ENCODE data around the gene RSBN1L.
"Not testable (repeated sequence)": the region's sequence is repeated elsewhere in the genome, so short reads cannot be mapped to it uniquely, and the experiment has no call there.

RSBN1L gene

DNA sequence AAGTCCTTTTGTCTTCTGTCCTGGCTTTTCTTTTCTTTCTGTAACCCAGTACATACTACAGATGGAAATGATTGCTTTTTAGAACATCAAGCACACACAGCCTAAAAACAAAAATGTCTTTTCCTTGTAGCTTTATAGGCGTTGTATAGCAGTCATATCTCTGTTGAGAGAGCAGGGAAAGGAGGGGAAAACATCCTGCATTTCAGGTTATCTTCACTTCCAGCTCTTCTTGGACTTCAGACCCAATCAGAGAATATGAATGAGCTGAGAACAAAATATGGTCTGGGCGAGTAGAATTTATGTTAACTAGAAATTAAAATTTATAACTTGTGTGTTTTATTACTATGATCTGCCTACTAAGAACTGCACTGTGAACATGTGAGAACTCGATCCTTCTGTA, 87.3 kb downstream of the RSBN1L start:
- Histone ChIP-seq H3K4me1 (ENCODE audit: control insufficient read depth in 2 of 2, insufficient read depth in 2 of 2, low read length in 2 of 2) (peaks cover 9 to 25% of the 10 kb centered on the region in 2 donors), H3K9me3 (ENCODE audit: control insufficient read depth in 2 of 2, low read length in 2 of 2) (no peaks in the 10 kb centered on the region), H3K27me3 (ENCODE audit: control insufficient read depth in 2 of 2, insufficient read depth in 2 of 2, low read length in 2 of 2) (no peaks in the 10 kb centered on the region), H3K36me3 (ENCODE audit: control insufficient read depth in 2 of 2, insufficient read depth in 2 of 2, low read length in 2 of 2) (peaks cover 5 to 6% of the 10 kb centered on the region in 2 donors), H3K9ac (ENCODE audit: low read depth in 1 of 2, low read length in 2 of 2) (no peak overlapping the region), H3K4me3 (ENCODE audit: low read length in 2 of 2) (peak overlapping the region in 1 of 2 donors; percentile 11), H3K27ac (ENCODE audit: low read depth in 2 of 2, low read length in 2 of 2) (peak overlapping the region; percentile 65 to 68)

- H3K4me3 ChIP-seq (ENCODE audit: low read length in 2 of 2); H3K9ac ChIP-seq (ENCODE audit: low read depth in 1 of 2, low read length in 2 of 2); H3K27me3 ChIP-seq (ENCODE audit: control insufficient read depth in 2 of 2, insufficient read depth in 2 of 2, low read length in 2 of 2); H3K27ac ChIP-seq (ENCODE audit: low read depth in 2 of 2, low read length in 2 of 2); H3K9me3 ChIP-seq (ENCODE audit: control insufficient read depth in 2 of 2, low read length in 2 of 2); H3K36me3 ChIP-seq (ENCODE audit: control insufficient read depth in 2 of 2, insufficient read depth in 2 of 2, low read length in 2 of 2): not testable (repeated sequence)
- H3K4me1 ChIP-seq (ENCODE audit: control insufficient read depth in 2 of 2, insufficient read depth in 2 of 2, low read length in 2 of 2): peaks cover 9 to 25% of the 10 kb centered on the region in 2 donors
Observed at GRCh38 chr7:77784426-77784825, 88.2 kb downstream of the RSBN1L start.

DNA sequence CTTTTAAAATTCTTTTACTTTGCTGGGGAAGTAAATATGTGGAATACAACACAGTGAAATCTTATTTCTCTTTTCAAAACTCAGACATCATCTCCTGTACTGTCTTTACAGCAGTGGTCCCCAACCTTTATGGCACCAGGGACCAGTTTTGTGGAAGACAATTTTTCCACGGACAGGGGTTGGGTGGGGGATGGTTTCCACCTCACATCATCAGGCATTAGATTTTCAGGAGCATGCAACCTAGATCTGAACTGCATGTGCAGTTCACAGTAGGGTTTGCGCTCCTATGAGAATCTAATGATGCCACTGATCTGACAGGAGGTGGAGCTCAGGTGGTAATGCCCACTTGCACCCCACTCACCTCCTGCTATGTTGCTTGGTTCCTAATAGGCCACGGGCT, 89.8 kb downstream of the RSBN1L start:
- H3K4me3 ChIP-seq (ENCODE audit: low read length in 2 of 2): no peak overlapping the region
- no peaks in the 10 kb centered on the region for H3K36me3 ChIP-seq (ENCODE audit: control insufficient read depth in 2 of 2, insufficient read depth in 2 of 2, low read length in 2 of 2)
- no peak overlapping the region for H3K9ac ChIP-seq (ENCODE audit: low read depth in 1 of 2, low read length in 2 of 2)
- H3K4me1 ChIP-seq (ENCODE audit: control insufficient read depth in 2 of 2, insufficient read depth in 2 of 2, low read length in 2 of 2): peaks cover 6 to 21% of the 10 kb centered on the region in 2 donors
- no peaks in the 10 kb centered on the region for H3K27me3 ChIP-seq (ENCODE audit: control insufficient read depth in 2 of 2, insufficient read depth in 2 of 2, low read length in 2 of 2)
- no peak overlapping the region for H3K27ac ChIP-seq (ENCODE audit: low read depth in 2 of 2, low read length in 2 of 2)
- no peaks in the 10 kb centered on the region for H3K9me3 ChIP-seq (ENCODE audit: control insufficient read depth in 2 of 2, low read length in 2 of 2)

GRCh38 chr7:77786741-77787140, 90.5 kb downstream of the RSBN1L start:
- Histone ChIP-seq H3K9me3 (ENCODE audit: control insufficient read depth in 2 of 2, low read length in 2 of 2) (no peaks in the 10 kb centered on the region), H3K4me3 (ENCODE audit: low read length in 2 of 2) (no peak overlapping the region), H3K27me3 (ENCODE audit: control insufficient read depth in 2 of 2, insufficient read depth in 2 of 2, low read length in 2 of 2) (no peaks in the 10 kb centered on the region), H3K36me3 (ENCODE audit: control insufficient read depth in 2 of 2, insufficient read depth in 2 of 2, low read length in 2 of 2) (no peaks in the 10 kb centered on the region), H3K4me1 (ENCODE audit: control insufficient read depth in 2 of 2, insufficient read depth in 2 of 2, low read length in 2 of 2) (peaks cover 8 to 27% of the 10 kb centered on the region in 2 donors), H3K27ac (ENCODE audit: low read depth in 2 of 2, low read length in 2 of 2) (no peak overlapping the region), H3K9ac (ENCODE audit: low read depth in 1 of 2, low read length in 2 of 2) (no peak overlapping the region)

DNA sequence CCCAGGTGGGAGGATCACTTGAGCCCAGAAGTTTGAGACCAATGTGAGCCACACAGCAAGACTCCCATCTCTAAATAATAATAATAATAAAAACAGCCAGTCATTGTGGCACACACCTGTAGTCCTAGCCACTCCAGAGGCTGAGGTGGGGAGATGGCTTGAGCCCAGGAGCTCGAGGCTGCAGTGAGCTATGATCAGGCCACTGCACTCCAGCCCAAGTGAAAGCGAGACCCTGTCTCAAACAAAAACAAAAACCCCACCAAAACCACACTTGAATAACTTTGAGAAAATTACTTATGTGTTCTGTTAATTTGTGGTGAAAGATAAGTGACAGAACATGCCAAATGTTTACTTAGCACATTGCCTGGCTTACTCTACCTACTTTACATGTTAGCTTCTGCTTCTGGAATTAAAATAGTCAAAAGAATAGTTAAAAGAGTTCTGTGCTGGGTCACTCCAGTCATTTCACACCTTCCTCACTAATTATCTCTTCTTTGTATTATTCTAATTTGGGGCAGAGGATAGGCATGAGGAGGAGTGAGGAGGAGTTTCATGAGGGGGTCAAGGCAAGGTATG, 92.2 kb downstream of the RSBN1L start:
- no peak overlapping the region for H3K27ac ChIP-seq (ENCODE audit: low read depth in 2 of 2, low read length in 2 of 2)
- no peaks in the 10 kb centered on the region for H3K36me3 ChIP-seq (ENCODE audit: control insufficient read depth in 2 of 2, insufficient read depth in 2 of 2, low read length in 2 of 2)
- H3K4me3 ChIP-seq (ENCODE audit: low read length in 2 of 2): no peak overlapping the region
- H3K9ac ChIP-seq (ENCODE audit: low read depth in 1 of 2, low read length in 2 of 2): no peak overlapping the region
- peaks cover 2 to 16% of the 10 kb centered on the region in 2 donors for H3K4me1 ChIP-seq (ENCODE audit: control insufficient read depth in 2 of 2, insufficient read depth in 2 of 2, low read length in 2 of 2)
- no peaks in the 10 kb centered on the region for H3K9me3 ChIP-seq (ENCODE audit: control insufficient read depth in 2 of 2, low read length in 2 of 2)
- no peaks in the 10 kb centered on the region for H3K27me3 ChIP-seq (ENCODE audit: control insufficient read depth in 2 of 2, insufficient read depth in 2 of 2, low read length in 2 of 2)

- Histone ChIP-seq H3K9me3 (ENCODE audit: control insufficient read depth in 2 of 2, low read length in 2 of 2) (no peaks in the 10 kb centered on the region), H3K4me1 (ENCODE audit: control insufficient read depth in 2 of 2, insufficient read depth in 2 of 2, low read length in 2 of 2) (peaks cover 2 to 16% of the 10 kb centered on the region in 2 donors), H3K27me3 (ENCODE audit: control insufficient read depth in 2 of 2, insufficient read depth in 2 of 2, low read length in 2 of 2) (no peaks in the 10 kb centered on the region), H3K9ac (ENCODE audit: low read depth in 1 of 2, low read length in 2 of 2) (no peak overlapping the region), H3K4me3 (ENCODE audit: low read length in 2 of 2) (no peak overlapping the region), H3K27ac (ENCODE audit: low read depth in 2 of 2, low read length in 2 of 2) (peak overlapping the region; percentile 42 to 48), H3K36me3 (ENCODE audit: control insufficient read depth in 2 of 2, insufficient read depth in 2 of 2, low read length in 2 of 2) (peaks cover 4 to 5% of the 10 kb centered on the region in 2 donors)
Observed at GRCh38 chr7:77791336-77791735, 95.1 kb downstream of the RSBN1L start.

GRCh38 chr7:77791956-77792355, 95.7 kb downstream of the RSBN1L start:
- Histone ChIP-seq H3K27ac (ENCODE audit: low read depth in 2 of 2, low read length in 2 of 2) (peak overlapping the region in 1 of 2 donors; percentile 48), H3K4me1 (ENCODE audit: control insufficient read depth in 2 of 2, insufficient read depth in 2 of 2, low read length in 2 of 2) (peaks cover 8 to 23% of the 10 kb centered on the region in 2 donors), H3K4me3 (ENCODE audit: low read length in 2 of 2) (no peak overlapping the region), H3K27me3 (ENCODE audit: control insufficient read depth in 2 of 2, insufficient read depth in 2 of 2, low read length in 2 of 2) (no peaks in the 10 kb centered on the region), H3K9ac (ENCODE audit: low read depth in 1 of 2, low read length in 2 of 2) (no peak overlapping the region), H3K36me3 (ENCODE audit: control insufficient read depth in 2 of 2, insufficient read depth in 2 of 2, low read length in 2 of 2) (peaks cover 4 to 5% of the 10 kb centered on the region in 2 donors), H3K9me3 (ENCODE audit: control insufficient read depth in 2 of 2, low read length in 2 of 2) (no peaks in the 10 kb centered on the region)

DNA sequence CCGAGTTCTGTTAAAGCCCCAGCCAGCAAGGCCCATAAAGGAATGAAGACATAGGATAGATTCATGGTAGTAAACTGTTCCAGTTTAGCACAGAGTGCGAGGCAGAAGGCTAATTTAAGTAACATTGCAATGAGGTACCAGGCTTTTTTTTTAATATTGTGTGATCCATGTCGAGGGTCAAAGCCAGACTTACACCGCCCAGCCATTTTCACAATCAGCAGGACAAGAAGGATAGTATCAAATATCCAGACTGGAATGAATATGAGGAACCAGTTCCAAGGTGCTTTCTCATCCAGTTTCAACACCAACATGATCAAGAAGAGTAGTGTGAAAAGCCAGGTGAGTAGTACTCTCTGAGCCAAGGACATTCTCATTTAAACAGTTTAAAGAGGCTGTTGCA, 97.7 kb downstream of the RSBN1L start:
- Histone ChIP-seq H3K4me1 (ENCODE audit: control insufficient read depth in 2 of 2, insufficient read depth in 2 of 2, low read length in 2 of 2) (peaks cover 16 to 29% of the 10 kb centered on the region in 2 donors), H3K4me3 (ENCODE audit: low read length in 2 of 2) (no peak overlapping the region), H3K36me3 (ENCODE audit: control insufficient read depth in 2 of 2, insufficient read depth in 2 of 2, low read length in 2 of 2) (peaks cover 4 to 5% of the 10 kb centered on the region in 2 donors), H3K9me3 (ENCODE audit: control insufficient read depth in 2 of 2, low read length in 2 of 2) (no peaks in the 10 kb centered on the region), H3K9ac (ENCODE audit: low read depth in 1 of 2, low read length in 2 of 2) (no peak overlapping the region), H3K27ac (ENCODE audit: low read depth in 2 of 2, low read length in 2 of 2) (no peak overlapping the region), H3K27me3 (ENCODE audit: control insufficient read depth in 2 of 2, insufficient read depth in 2 of 2, low read length in 2 of 2) (no peaks in the 10 kb centered on the region)

GRCh38 chr7:77796109-77796508, 99.8 kb downstream of the RSBN1L start:
- no peaks in the 10 kb centered on the region for H3K9me3 ChIP-seq (ENCODE audit: control insufficient read depth in 2 of 2, low read length in 2 of 2)
- H3K9ac ChIP-seq (ENCODE audit: low read depth in 1 of 2, low read length in 2 of 2): no peak overlapping the region
- peaks cover 26 to 38% of the 10 kb centered on the region in 2 donors for H3K4me1 ChIP-seq (ENCODE audit: control insufficient read depth in 2 of 2, insufficient read depth in 2 of 2, low read length in 2 of 2)
- no peak overlapping the region for H3K27ac ChIP-seq (ENCODE audit: low read depth in 2 of 2, low read length in 2 of 2)
- peaks cover 4 to 5% of the 10 kb centered on the region in 2 donors for H3K36me3 ChIP-seq (ENCODE audit: control insufficient read depth in 2 of 2, insufficient read depth in 2 of 2, low read length in 2 of 2)
- no peaks in the 10 kb centered on the region for H3K27me3 ChIP-seq (ENCODE audit: control insufficient read depth in 2 of 2, insufficient read depth in 2 of 2, low read length in 2 of 2)
- H3K4me3 ChIP-seq (ENCODE audit: low read length in 2 of 2): peak overlapping the region in 1 of 2 donors; percentile 91

- Histone ChIP-seq H3K9me3 (ENCODE audit: control insufficient read depth in 2 of 2, low read length in 2 of 2) (no peaks in the 10 kb centered on the region), H3K4me1 (ENCODE audit: control insufficient read depth in 2 of 2, insufficient read depth in 2 of 2, low read length in 2 of 2) (peaks cover 23 to 32% of the 10 kb centered on the region in 2 donors), H3K4me3 (ENCODE audit: low read length in 2 of 2) (peak overlapping the region; percentile 91 to 99), H3K36me3 (ENCODE audit: control insufficient read depth in 2 of 2, insufficient read depth in 2 of 2, low read length in 2 of 2) (peaks cover 4 to 5% of the 10 kb centered on the region in 2 donors), H3K9ac (ENCODE audit: low read depth in 1 of 2, low read length in 2 of 2) (peak overlapping the region; percentile 84 to 98), H3K27ac (ENCODE audit: low read depth in 2 of 2, low read length in 2 of 2) (peak overlapping the region in 1 of 2 donors; percentile 6), H3K27me3 (ENCODE audit: control insufficient read depth in 2 of 2, insufficient read depth in 2 of 2, low read length in 2 of 2) (no peaks in the 10 kb centered on the region)
Observed at GRCh38 chr7:77796960-77797359, 100.7 kb downstream of the RSBN1L start.

All from mucosa of rectum (tissue), 2 donors.